MM.1S (cell line): ENCODE results near the gene SPOCD1.

ENCODE experiments used
- CTCF ChIP-seq: fragments of 300-600 bp; sonication (generic); IDR thresholded peaks from 2 replicates; pipeline ENCODE4 v1.5.1; 2016; ENCODE audit warnings: antibody characterized with exemption, low read length, mixed read lengths
- EZH2 ChIP-seq: fragments of 300-600 bp; sonication (generic); optimal IDR thresholded peaks from 2 replicates; pipeline ENCODE3; 2017; ENCODE audit warnings: low read depth, mild to moderate bottlenecking, antibody characterized with exemption, low read length, mixed read lengths
- EZH2phosphoT487 ChIP-seq: fragments of 300-600 bp; sonication (generic); IDR thresholded peaks from 2 replicates; pipeline ENCODE4 v1.6.1; 2018; ENCODE audit warnings: antibody characterized with exemption, low read length

GRCh38 chr1:31859044-31859443 is 43.2 kb upstream of the SPOCD1 start:
- no peak for TF ChIP-seq CTCF
- no peak for TF ChIP-seq EZH2
- TF ChIP-seq EZH2phosphoT487: no peak
